H1 (cell line): ENCODE results near the gene C1orf174. TPM values are rescaled to one million over a fixed set of nuclear protein-coding genes. Genes with fewer than 3 reads are reported as not detected.

Experiments used
- CTCF ChIA-PET: fragments of 300-600 bp; sonication (Branson Sonifier 250); formaldehyde crosslinking; loops from one replicate; lab custom pipeline; 2021; ENCODE audit not compliant: partially characterized antibody; lab: Charles Lee
- POLR2A ChIA-PET: fragments of 300-600 bp; sonication (Branson Sonifier 250); formaldehyde crosslinking; loops from one replicate; lab custom pipeline; 2021; ENCODE audit warnings: inconsistent platforms; ENCODE audit not compliant: partially characterized antibody; lab: Charles Lee
- DNase-seq, 2 experiments: peaks; one replicate each; pipeline versions ENCODE4 v3.0.0 to v3.0.0-alpha.2; 2010 to 2022; ENCODE audit warnings: low spot score in 2 of 2, low read depth in 1 of 2, mixed read lengths in 1 of 2
- FAIRE-seq: peaks from 2 replicates; lab custom pipeline; 2011; peaks lifted over from hg19 to GRCh38; lab: Jason Lieb, UNC
- H2AFZ ChIP-seq: 2 replicates; pipeline ENCODE4 v1.8.1; 2012; ENCODE audit warnings: low read length, inconsistent platforms
- H2AK5ac ChIP-seq: 2 replicates; pipeline ENCODE4 v1.6.1; 2013; ENCODE audit warnings: low read depth, low read length
- H2BK120ac ChIP-seq: replicated peaks from 2 replicates; pipeline ENCODE3; 2013; ENCODE audit warnings: low read depth, low read length, inconsistent platforms
- H2BK12ac ChIP-seq: 2 replicates; pipeline ENCODE4 v1.6.1; 2013; ENCODE audit warnings: low read depth, low read length
- H2BK15ac ChIP-seq: 2 replicates; pipeline ENCODE4 v1.6.1; 2013; ENCODE audit warnings: low read length
- H2BK20ac ChIP-seq: 2 replicates; pipeline ENCODE4 v1.6.1; 2013; ENCODE audit warnings: low read length
- H2BK5ac ChIP-seq: 2 replicates; pipeline ENCODE4 v1.6.1; 2013; ENCODE audit warnings: low read depth, low read length
- H3K14ac ChIP-seq: 2 replicates; pipeline ENCODE4 v1.6.1; 2013; ENCODE audit warnings: inconsistent platforms; ENCODE audit not compliant: insufficient read length
- H3K18ac ChIP-seq: 2 replicates; pipeline ENCODE4 v1.6.1; 2013; ENCODE audit warnings: low read length; ENCODE audit errors: extremely low read depth
- H3K23ac ChIP-seq: 2 replicates; pipeline ENCODE4 v1.6.1; 2013; ENCODE audit warnings: inconsistent platforms; ENCODE audit not compliant: insufficient read length
- H3K23me2 ChIP-seq: 2 replicates; pipeline ENCODE4 v1.6.1; 2013; ENCODE audit warnings: low read depth, low read length
- H3K27ac ChIP-seq: 2 replicates; pipeline ENCODE4 v1.6.1; 2011; ENCODE audit warnings: low read depth, low read length, inconsistent platforms
- H3K27me3 ChIP-seq, 4 experiments: replicated peaks in 1 of 4; 1 replicate in 1 of 4; 2 replicates in 3 of 4; pipeline versions ENCODE4 v1.6.1 to v1.8.1; 2011 to 2013; ENCODE audit warnings: low read length in 3 of 4, mild to moderate bottlenecking in 3 of 4, inconsistent platforms in 2 of 4, mixed read lengths in 2 of 4, moderate library complexity in 1 of 4; ENCODE audit not compliant: control insufficient read depth in 3 of 4, insufficient read depth in 3 of 4; ENCODE audit errors: extremely low read depth in 1 of 4
- H3K36me3 ChIP-seq, 4 experiments: 2 replicates each; pipeline versions ENCODE4 v1.6.1 to v1.8.1; 2011 to 2013; ENCODE audit warnings: mild to moderate bottlenecking in 4 of 4, low read length in 3 of 4, moderate library complexity in 2 of 4, control low read depth in 1 of 4, inconsistent platforms in 1 of 4; ENCODE audit not compliant: insufficient read depth in 4 of 4, control insufficient read depth in 2 of 4
- H3K4ac ChIP-seq: replicated peaks from 2 replicates; pipeline ENCODE3; 2013; ENCODE audit warnings: low read length, low read depth, mixed read lengths, inconsistent platforms; ENCODE audit not compliant: insufficient read length
- H3K4me1 ChIP-seq, 4 experiments: replicated peaks in 1 of 4; 1 replicate in 1 of 4; 2 replicates in 3 of 4; pipeline versions ENCODE4 v1.6.1 to v1.8.1; 2011 to 2013; ENCODE audit warnings: low read length in 3 of 4, inconsistent platforms in 2 of 4, mixed read lengths in 1 of 4; ENCODE audit not compliant: insufficient read depth in 4 of 4, control insufficient read depth in 3 of 4
- H3K4me2 ChIP-seq, 2 experiments: 2 replicates each; pipeline versions ENCODE4 v1.6.1 to v1.8.1; 2011 to 2013; ENCODE audit warnings: low read depth in 2 of 2, low read length in 2 of 2, control low read depth in 1 of 2, inconsistent platforms in 1 of 2, mild to moderate bottlenecking in 1 of 2; ENCODE audit not compliant: insufficient read depth in 1 of 2
- H3K4me3 ChIP-seq, 4 experiments: fragments of 200-600, 300-600 bp in 1 of 4; sonication (generic), shearing (Covaris generic), sonication (Bioruptor Twin) in 1 of 4; 2 replicates each; pipeline versions ENCODE4 v1.5.1 to v1.8.1; 2011 to 2016; ENCODE audit warnings: low read length in 4 of 4, low read depth in 3 of 4, control low read depth in 2 of 4, inconsistent platforms in 2 of 4, mild to moderate bottlenecking in 2 of 4, mixed read lengths in 1 of 4, moderate library complexity in 1 of 4; ENCODE audit not compliant: insufficient read depth in 2 of 4; ENCODE audit errors: extremely low read depth in 1 of 4
- H3K56ac ChIP-seq: replicated peaks from 2 replicates; pipeline ENCODE3; 2013; ENCODE audit warnings: low read depth, mild to moderate bottlenecking, mixed read lengths, low read length, inconsistent platforms; ENCODE audit not compliant: insufficient read length
- H3K79me1 ChIP-seq: 2 replicates; pipeline ENCODE4 v1.6.1; 2013; ENCODE audit warnings: low read depth, low read length, control low read depth
- H3K79me2 ChIP-seq, 2 experiments: 2 replicates each; pipeline versions ENCODE4 v1.6.1 to v1.8.1; 2012 to 2013; ENCODE audit warnings: low read length in 2 of 2, mild to moderate bottlenecking in 2 of 2, inconsistent platforms in 1 of 2; ENCODE audit not compliant: insufficient read depth in 2 of 2, control insufficient read depth in 1 of 2
- H3K9ac ChIP-seq, 4 experiments: replicated peaks in 1 of 4; 1 replicate in 1 of 4; 2 replicates in 3 of 4; pipeline versions ENCODE4 v1.6.1 to v1.8.1; 2011 to 2013; ENCODE audit warnings: low read depth in 3 of 4, low read length in 3 of 4, control low read depth in 2 of 4, mild to moderate bottlenecking in 2 of 4, moderate library complexity in 2 of 4, inconsistent platforms in 1 of 4; ENCODE audit errors: extremely low read depth in 1 of 4
- H3K9me3 ChIP-seq, 2 experiments: 2 replicates each; pipeline versions ENCODE4 v1.6.1 to v1.8.1; 2012 to 2013; ENCODE audit warnings: mild to moderate bottlenecking in 2 of 2, moderate library complexity in 2 of 2, control low read depth in 1 of 2, inconsistent platforms in 1 of 2, low read depth in 1 of 2, low read length in 1 of 2, mixed read lengths in 1 of 2; ENCODE audit not compliant: insufficient read depth in 2 of 2
- H4K20me1 ChIP-seq, 2 experiments: replicated peaks in 1 of 2; 2 replicates each; pipeline versions ENCODE3 to v1.8.1; 2011 to 2013; ENCODE audit warnings: inconsistent platforms in 2 of 2, low read length in 2 of 2, mild to moderate bottlenecking in 1 of 2; ENCODE audit not compliant: insufficient read depth in 2 of 2, control insufficient read depth in 1 of 2
- H4K5ac ChIP-seq: 2 replicates; pipeline ENCODE4 v1.6.1; 2013; ENCODE audit warnings: low read length, low read depth, mixed read lengths, inconsistent platforms; ENCODE audit not compliant: insufficient read length
- H4K8ac ChIP-seq: 2 replicates; pipeline ENCODE4 v1.8.0; 2013; ENCODE audit warnings: mild to moderate bottlenecking, moderate library complexity, low read length, inconsistent platforms; ENCODE audit not compliant: insufficient read depth; ENCODE audit errors: extremely low read depth
- H4K91ac ChIP-seq: replicated peaks from 2 replicates; pipeline ENCODE3; 2013; ENCODE audit warnings: low read length, mixed read lengths, inconsistent platforms; ENCODE audit not compliant: insufficient read length
- CREB1 ChIP-seq: IDR thresholded peaks from 2 replicates; pipeline ENCODE4 v1.6.1; 2012; ENCODE audit warnings: inconsistent platforms
- CTCF ChIP-seq, 3 experiments: IDR thresholded peaks; 1 replicate in 2 of 3; 2 replicates in 1 of 3; pipeline versions ENCODE4 v1.5.1 to v1.6.1; 2011; ENCODE audit warnings: low read length in 3 of 3, mild to moderate bottlenecking in 3 of 3, inconsistent platforms in 2 of 3, low read depth in 1 of 3, moderate library complexity in 1 of 3; ENCODE audit not compliant: insufficient read depth in 1 of 3; ENCODE audit errors: control extremely low read depth in 1 of 3
- EZH2 ChIP-seq: fragments of 200-600 bp; sonication (generic); IDR thresholded peaks from 2 replicates; pipeline ENCODE4 v1.7.1; 2012; ENCODE audit warnings: low read depth, mild to moderate bottlenecking, moderate library complexity, low read length, inconsistent platforms; ENCODE audit not compliant: severe bottlenecking
- FOSL1 ChIP-seq: IDR thresholded peaks from 2 replicates; pipeline ENCODE4 v1.6.1; 2011; ENCODE audit warnings: mild to moderate bottlenecking, low read depth, low read length, moderate library complexity; ENCODE audit not compliant: insufficient read depth
- GTF2F1 ChIP-seq: IDR thresholded peaks from 2 replicates; pipeline ENCODE4 v1.6.1; 2012; ENCODE audit warnings: low read depth, low read length, improper control_type of control experiment, borderline replicate concordance
- RNF2 ChIP-seq: fragments of 200-900, 300-1000 bp; sonication (generic); IDR thresholded peaks from 2 replicates; pipeline ENCODE4 v1.7.1; 2016; ENCODE audit warnings: borderline replicate concordance, low read depth, mild to moderate bottlenecking, antibody characterized with exemption, low read length; ENCODE audit not compliant: poor library complexity, severe bottlenecking; ENCODE audit errors: missing control alignments
- SIN3A ChIP-seq, 2 experiments: IDR thresholded peaks in 1 of 2; conservative IDR thresholded peaks in 1 of 2; 2 replicates each; pipeline ENCODE4 v1.6.1; 2011 to 2012; ENCODE audit warnings: low read length in 2 of 2, improper control_type of control experiment in 1 of 2, low read depth in 1 of 2, mild to moderate bottlenecking in 1 of 2
- TAF1 ChIP-seq: IDR thresholded peaks from 2 replicates; pipeline ENCODE4 v1.6.1; 2011; ENCODE audit warnings: mild to moderate bottlenecking, low read depth, low read length
- WGBS, 2 experiments: shearing (Covaris generic) in 1 of 2; methylation state at CpG; one replicate each; pipeline versions ENCODE4 v1.1.6 to v1.1.7; 2013 to 2015; ENCODE audit warnings: low lambda C conversion rate in 2 of 2, mixed read lengths in 2 of 2, inconsistent platforms in 1 of 2, low coverage in 1 of 2, missing lambda C conversion rate in 1 of 2; ENCODE audit not compliant: insufficient replicate concordance in 2 of 2, insufficient coverage in 1 of 2, insufficient read length in 1 of 2; ENCODE audit errors: extremely low coverage in 1 of 2, missing lambda C conversion rate in 1 of 2; 5-methylcytosine and 5-hydroxymethylcytosine counted together
- polyA plus RNA-seq, 7 experiments: library from polyadenylated mRNA; depleted of rRNA in 3 of 7; stranded (reverse) in 5 of 7; unstranded in 2 of 7; fragments of >200 nt in 5 of 7; fragments of 200-250 nt in 2 of 7; gene quantifications; 1 replicate in 5 of 7; 2 replicates in 1 of 7; 4 replicates in 1 of 7; pipeline versions ENCODE4 v1.2.1 to v1.2.3, GENCODE V29; 2011 to 2013; ENCODE audit warnings: missing spikeins in 2 of 7, mixed read lengths in 2 of 7
- total RNA-seq: library from RNA; stranded (reverse); fragmentation: NEBNext Ultra II Directional; extraction: Animal tissue kit (Norgen Biotek cat#: 25700); gene quantifications from 2 replicates; pipeline ENCODE4 v1.2.1, GENCODE V29; 2021

C1orf174 gene
- total and polyA plus RNA-seq, 2 of the 8 experiments (the other 6 are each of a cell fraction or from before 2014, with no cell fraction given) = 28.4 to 32.4 TPM

- H3K18ac ChIP-seq = no peak overlapping the region
- H4K91ac ChIP-seq = no peak overlapping the region
- H3K79me1 ChIP-seq = peaks cover 4% of the 10 kb centered on the region
- H3K23me2 ChIP-seq = no peaks in the 10 kb centered on the region
- H3K56ac ChIP-seq = no peak overlapping the region
- no peak overlapping the region for H2BK20ac ChIP-seq
- H3K27me3 ChIP-seq = no peaks in the 10 kb centered on the region
- H4K20me1 ChIP-seq = peaks cover 6 to 14% of the 10 kb centered on the region in 2 experiments
- H2BK15ac ChIP-seq = no peak overlapping the region
- H3K4me1 ChIP-seq = no peaks in the 10 kb centered on the region
- no peak overlapping the region for H3K4ac ChIP-seq
- no peaks in the 10 kb centered on the region for H3K9me3 ChIP-seq
- ChIA-PET CTCF (interaction anchor here (0.6 to 2.1 kb wide), 4 partner anchors 9 to 164 kb away, joined by 3 to 4 read pairs (median 3); no protein-coding TSS in a partner anchor), POLR2A (interaction anchor here (1.4 kb wide), 1 partner anchor 9 kb away, joined by 5 read pairs; the partner anchor contains the start of gene C1orf174)
- H2AFZ ChIP-seq = no peak overlapping the region
- no peak overlapping the region for H4K5ac ChIP-seq
- WGBS, 2 experiments = 87% methylated on average over 26 of the region's 26 CpGs; no CpG with 5 or more reads in 1 of the 2 experiments
- no peak overlapping the region for H3K27ac ChIP-seq
- no peak overlapping the region for H3K9ac ChIP-seq
- no peak overlapping the region for H2BK5ac ChIP-seq
- no peak overlapping the region for H2BK12ac ChIP-seq
- H3K79me2 ChIP-seq = peaks cover 3 to 24% of the 10 kb centered on the region in 2 experiments; a peak in 3 of 4 replicates
- no peak overlapping the region for H3K4me2 ChIP-seq
- no peak overlapping the region for H2AK5ac ChIP-seq
- no peak overlapping the region for H4K8ac ChIP-seq
- H3K14ac ChIP-seq = no peak overlapping the region
- DNase-seq (no peak), FAIRE-seq (no peak)
- peaks cover 14 to 25% (median 20%) of the 10 kb centered on the region in 4 experiments; a peak in 6 of 8 replicates for H3K36me3 ChIP-seq
- no peak overlapping the region for H3K4me3 ChIP-seq
- H3K23ac ChIP-seq = no peak overlapping the region
- H2BK120ac ChIP-seq = no peak overlapping the region
- TF ChIP-seq FOSL1 (no peak), EZH2 (no peak), CREB1 (no peak), TAF1 (no peak), RNF2 (no peak), SIN3A (conservative IDR thresholded peaks at IDR 0.05 in 1 of 2, IDR thresholded peaks at IDR 0.05 in 1 of 2; ENCODE audit: low read depth in 1 of 2, low read length in 2 of 2) (no peak), GTF2F1 (no peak), CTCF (IDR thresholded peaks at IDR 0.05; ENCODE audit: control extremely low read depth in 1 of 3, insufficient read depth in 1 of 3, low read depth in 1 of 3, low read length in 3 of 3) (no peak)
These were observed 9.4 kb downstream of the C1orf174 start for GRCh38 chr1:3890389-3891328.
